Astrocyte of the cerebellum (primary cell): ENCODE measurements around the gene GRIK1.

Experiments
- DNase-seq: peaks from one replicate; pipeline ENCODE4 v3.0.0-alpha.2; 2011; ENCODE audit warnings: low read depth
- H3K4me3 ChIP-seq: 2 replicates; pipeline ENCODE4 v1.5.1; 2011; ENCODE audit warnings: mild to moderate bottlenecking, low read depth, low read length, moderate library complexity
- in situ Hi-C: cut with HindIII; loops from 2 replicates; pipeline ENCODE4 v1.10.0; 2017; ENCODE audit warnings: low sequenced_read_pairs
- TF ChIP-seq, protein P1 (sequence below): IDR thresholded peaks from 2 replicates; pipeline ENCODE4 v1.5.1; 2012; ENCODE audit warnings: low read length, low read depth, moderate library complexity, mild to moderate bottlenecking; ENCODE audit errors: missing control alignments

The GRIK1 gene

DNA sequence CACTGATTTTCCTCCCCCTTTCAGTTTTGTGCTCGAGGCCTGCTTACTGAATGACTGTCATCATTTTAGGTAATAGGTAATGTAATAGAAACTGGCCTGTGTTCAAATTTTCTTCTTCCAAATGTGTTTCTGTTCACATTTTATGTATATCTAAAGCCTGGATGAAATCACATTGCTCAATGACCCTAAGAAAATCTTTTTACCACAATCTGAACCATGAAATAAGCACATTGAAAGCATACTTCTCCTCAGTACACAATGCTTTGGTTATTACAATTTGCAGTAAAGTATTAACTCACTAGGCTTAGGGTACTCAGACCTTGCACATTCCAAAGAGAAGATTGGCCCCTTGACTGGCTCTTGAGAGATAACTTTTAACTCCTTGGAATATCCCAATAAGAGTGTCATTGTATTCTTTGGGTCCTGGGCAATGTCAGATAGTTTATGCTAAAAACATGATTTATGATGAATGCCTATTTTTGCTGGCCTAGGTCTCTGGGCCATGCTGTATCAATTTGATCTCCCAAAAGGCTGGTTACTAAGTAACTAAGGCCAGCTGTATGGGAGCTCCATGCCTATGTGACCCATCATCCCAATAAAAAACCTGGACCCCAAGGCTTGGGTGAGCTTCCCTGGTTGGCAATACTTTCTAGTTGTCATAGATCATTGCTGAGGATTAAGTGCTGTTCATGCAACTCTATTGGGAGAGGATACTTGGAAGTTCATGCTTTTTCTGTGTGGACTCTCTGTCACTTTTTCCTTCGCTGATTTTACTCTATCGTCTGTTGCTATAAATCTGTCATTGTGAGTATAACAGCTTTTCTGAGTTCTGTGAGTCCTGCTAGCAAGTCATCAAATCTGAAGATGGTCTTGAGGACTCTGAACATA is 293.9 kb downstream of the GRIK1 start:
- H3K4me3 ChIP-seq, result no peak overlapping the region
- in situ Hi-C loops, result no loop called here
- peak; percentile 55 for DNase-seq
- TF ChIP-seq, protein P1, sequence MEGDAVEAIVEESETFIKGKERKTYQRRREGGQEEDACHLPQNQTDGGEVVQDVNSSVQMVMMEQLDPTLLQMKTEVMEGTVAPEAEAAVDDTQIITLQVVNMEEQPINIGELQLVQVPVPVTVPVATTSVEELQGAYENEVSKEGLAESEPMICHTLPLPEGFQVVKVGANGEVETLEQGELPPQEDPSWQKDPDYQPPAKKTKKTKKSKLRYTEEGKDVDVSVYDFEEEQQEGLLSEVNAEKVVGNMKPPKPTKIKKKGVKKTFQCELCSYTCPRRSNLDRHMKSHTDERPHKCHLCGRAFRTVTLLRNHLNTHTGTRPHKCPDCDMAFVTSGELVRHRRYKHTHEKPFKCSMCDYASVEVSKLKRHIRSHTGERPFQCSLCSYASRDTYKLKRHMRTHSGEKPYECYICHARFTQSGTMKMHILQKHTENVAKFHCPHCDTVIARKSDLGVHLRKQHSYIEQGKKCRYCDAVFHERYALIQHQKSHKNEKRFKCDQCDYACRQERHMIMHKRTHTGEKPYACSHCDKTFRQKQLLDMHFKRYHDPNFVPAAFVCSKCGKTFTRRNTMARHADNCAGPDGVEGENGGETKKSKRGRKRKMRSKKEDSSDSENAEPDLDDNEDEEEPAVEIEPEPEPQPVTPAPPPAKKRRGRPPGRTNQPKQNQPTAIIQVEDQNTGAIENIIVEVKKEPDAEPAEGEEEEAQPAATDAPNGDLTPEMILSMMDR, result no peak

DNA sequence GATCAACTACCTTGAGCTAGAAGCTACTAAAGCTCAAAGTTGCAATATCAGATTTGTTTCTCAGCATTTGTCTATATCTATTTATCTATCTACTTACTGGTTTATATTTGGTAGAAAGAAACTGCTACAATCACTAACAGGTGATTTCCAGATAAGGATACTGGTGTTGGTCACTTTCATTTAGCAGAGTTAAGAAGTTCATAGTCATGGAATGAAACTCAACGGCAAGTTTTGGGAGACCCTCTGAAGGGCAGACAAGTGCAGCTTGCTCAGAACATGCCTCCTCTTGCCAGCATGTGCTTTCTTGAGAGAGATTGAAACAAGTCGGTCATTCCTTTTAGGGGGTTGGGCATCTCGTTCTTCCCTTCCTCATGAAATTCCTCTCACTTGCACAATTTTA is 296.5 kb downstream of the GRIK1 start:
- no peak for DNase-seq
- in situ Hi-C loops, result no loop called here
- H3K4me3 ChIP-seq, result no peak overlapping the region
- TF ChIP-seq, protein P1, result no peak

DNA sequence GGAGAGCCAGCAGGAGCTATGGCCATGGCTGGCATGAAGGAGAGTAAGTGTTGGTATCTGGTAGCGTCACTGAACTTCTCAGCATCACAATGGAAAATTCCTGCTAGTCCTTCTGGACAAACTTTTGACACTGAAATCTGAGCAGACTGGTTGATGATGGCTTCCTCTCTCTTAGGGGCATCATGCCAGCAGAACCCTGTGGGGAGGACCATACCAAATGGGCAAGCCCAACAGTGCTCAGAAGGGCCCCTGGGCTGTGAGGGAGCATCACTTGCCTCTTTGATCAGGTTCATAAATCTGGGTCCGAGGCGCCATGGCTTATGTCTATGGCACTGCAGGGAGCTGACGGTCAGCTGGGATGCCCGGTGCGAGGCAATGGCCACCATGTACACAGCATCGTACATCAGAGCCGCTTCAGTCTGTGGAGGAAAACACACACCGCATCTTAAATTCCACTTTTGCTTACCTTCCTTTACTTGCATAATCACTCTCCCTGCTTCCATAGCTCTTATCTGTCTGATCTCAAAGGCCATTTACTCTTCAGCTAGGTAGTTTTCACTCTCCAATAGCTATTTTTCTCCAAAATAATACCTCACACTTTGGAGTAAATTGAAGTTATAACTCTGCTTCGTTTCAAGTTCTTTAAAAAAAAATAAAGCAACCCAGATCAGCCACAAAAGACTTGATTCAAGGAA is 297.1 kb downstream of the GRIK1 start:
- no peak for DNase-seq
- in situ Hi-C loops, result no loop called here
- TF ChIP-seq, protein P1, result no peak
- no peak overlapping the region for H3K4me3 ChIP-seq

DNA sequence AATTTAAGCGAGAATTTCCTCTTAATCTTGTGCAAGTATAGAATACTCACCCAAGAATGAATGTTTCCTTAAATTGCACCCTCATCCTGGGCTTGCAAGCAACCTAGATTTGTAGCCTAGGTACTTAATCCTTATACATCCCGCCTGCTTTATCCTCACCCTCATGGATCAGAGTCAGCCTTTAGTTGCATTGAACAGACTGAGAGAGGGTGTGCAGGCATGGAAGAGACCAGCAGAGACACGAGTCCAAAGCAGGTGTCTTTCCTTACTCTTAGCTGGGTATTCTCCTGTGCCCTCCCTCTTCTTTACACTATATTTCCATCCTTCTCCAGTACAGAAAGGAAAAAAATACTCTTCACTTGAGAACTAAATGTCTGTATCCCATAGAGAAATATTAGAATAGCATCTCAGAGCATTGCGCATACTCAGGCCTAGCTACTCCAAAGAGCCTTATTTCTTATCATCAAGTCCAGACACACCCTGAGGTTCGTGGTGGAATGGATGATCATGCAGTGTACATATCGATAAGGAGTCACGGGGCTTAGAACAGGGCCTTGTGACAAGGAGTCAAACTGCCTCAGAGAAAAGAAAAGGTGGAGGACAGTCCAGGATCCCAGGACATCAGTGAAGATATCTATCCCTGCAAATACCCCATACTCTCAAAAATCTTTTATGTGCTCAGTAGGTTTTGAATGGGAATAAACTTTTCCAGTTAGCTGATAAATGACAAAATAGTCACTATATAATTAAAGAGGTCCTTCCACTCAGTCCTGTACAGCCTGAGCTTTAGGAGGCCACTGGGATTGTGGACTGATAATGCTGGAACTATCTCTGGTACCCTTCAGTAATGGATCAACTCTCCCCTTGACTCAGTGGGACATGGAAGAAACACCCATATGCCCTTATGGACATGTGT is 297.9 kb downstream of the GRIK1 start:
- H3K4me3 ChIP-seq, result no peak overlapping the region
- in situ Hi-C loops, result no loop called here
- DNase-seq, result no peak
- TF ChIP-seq, protein P1, result no peak

DNA sequence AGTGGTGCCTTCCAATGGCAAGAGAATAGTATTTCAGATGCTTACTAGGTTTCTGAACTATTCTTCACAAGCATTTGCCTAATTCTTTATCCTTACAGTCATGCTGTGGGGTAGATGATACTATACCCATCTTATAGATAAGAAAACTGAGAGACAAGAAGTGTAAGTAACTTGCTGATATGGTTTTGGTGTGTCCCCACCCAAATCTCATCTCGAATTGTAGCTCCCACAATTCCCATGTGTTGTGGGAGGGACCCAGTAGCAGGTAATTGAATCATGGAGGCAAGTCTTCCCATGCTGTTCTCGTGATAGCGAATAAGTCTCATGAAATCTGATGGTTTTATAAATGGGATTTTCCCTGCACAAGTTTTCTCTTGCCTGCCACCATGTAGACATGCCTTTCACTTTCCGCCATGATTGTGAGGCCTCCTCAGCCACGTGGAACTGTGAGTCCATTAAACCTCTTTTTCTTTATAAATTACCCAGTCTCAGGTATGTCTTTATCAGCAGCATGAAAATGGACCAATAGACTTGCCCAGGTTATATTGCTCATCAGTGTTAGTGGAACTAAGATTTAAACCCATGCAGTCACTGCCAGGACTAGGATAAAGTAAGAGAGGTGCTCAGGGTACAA is 298.7 kb downstream of the GRIK1 start:
- TF ChIP-seq, protein P1, result no peak
- in situ Hi-C loops, result no loop called here
- H3K4me3 ChIP-seq, result no peak overlapping the region
- no peak for DNase-seq
